Ramos (cell line): ENCODE results near the gene SMARCD1.

Experiments used
- in situ Hi-C: fragments of 300-500 bp; cut with MboI; formaldehyde crosslinking; loops from one replicate; pipeline ENCODE4 v1.14.3; 2022; ENCODE audit warnings: low sequenced_read_pairs; ENCODE audit not compliant: unreplicated experiment

SMARCD1 gene

GRCh38 chr12:50102131-50102531 lies 17.0 kb downstream of the SMARCD1 start:
- in situ Hi-C loops, result no loop called here

DNA sequence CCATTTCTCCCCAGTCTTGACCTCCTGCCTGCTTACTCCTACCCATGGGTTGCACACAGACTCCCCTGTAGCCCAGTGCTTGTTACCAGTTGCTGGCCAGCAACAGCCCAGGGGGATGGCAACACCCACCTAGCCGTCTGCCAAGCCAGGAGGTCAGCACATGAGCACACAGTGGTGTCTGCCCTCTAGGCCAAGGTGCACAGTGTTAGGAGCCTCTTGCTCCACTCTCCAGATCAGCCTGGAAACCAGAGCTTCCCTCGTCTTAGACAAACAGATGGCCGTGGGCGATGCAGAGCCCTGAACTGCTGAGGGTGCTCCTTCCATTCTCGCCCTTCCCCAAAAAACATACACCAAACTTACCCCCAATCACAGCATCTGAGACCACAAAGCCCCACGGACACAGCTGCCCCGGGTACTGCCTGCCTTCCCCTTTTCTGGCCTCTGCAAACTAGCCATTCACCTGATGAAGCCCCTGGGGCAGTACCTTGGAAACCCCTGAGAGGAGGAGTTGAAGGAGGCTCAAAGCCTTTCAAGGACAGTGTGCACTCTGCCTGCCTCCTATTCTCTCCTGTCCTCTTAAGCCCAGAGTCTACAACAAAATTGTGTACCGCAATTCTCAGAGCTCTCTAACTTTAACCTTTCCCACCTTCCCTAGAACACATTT lies 17.6 kb downstream of the SMARCD1 start:
- in situ Hi-C loops, result no loop called here

- in situ Hi-C loops, result no loop called here
These were observed 18.2 kb downstream of the SMARCD1 start for GRCh38 chr12:50103351-50103750.

GRCh38 chr12:50103767-50104321 lies 18.7 kb downstream of the SMARCD1 start, which contains the start of gene GPD1:
GPD1 (plus strand) TSS chr12:50104008; CDS start chr12:50104051, 43 bp downstream.
- in situ Hi-C loops, result no loop called here

GRCh38 chr12:50104417-50105366 lies 19.6 kb downstream of the SMARCD1 start:
- in situ Hi-C loops, result no loop called here

- in situ Hi-C loops, result no loop called here
These were observed 20.8 kb downstream of the SMARCD1 start for GRCh38 chr12:50105913-50106450.

DNA sequence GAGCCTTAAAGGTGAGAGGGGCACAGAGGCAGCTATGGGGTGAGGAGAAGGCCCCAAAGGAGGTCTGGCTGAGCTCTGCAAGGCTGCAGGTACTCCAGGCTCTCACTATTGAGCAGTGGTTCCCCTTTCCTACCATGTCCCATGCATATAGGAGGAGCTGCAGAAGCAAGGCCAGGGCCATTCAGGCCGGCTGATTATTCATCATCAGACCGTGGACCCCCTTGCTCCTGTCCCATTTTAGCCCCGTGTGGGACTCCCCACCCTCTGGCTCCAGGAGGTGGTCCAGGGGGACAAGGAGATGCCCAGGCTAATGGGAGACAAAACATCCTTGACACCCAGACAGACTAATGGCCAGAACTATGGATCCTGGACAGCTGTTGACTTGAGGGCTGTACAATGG lies 21.8 kb downstream of the SMARCD1 start:
- in situ Hi-C loops, result no loop called here

DNA sequence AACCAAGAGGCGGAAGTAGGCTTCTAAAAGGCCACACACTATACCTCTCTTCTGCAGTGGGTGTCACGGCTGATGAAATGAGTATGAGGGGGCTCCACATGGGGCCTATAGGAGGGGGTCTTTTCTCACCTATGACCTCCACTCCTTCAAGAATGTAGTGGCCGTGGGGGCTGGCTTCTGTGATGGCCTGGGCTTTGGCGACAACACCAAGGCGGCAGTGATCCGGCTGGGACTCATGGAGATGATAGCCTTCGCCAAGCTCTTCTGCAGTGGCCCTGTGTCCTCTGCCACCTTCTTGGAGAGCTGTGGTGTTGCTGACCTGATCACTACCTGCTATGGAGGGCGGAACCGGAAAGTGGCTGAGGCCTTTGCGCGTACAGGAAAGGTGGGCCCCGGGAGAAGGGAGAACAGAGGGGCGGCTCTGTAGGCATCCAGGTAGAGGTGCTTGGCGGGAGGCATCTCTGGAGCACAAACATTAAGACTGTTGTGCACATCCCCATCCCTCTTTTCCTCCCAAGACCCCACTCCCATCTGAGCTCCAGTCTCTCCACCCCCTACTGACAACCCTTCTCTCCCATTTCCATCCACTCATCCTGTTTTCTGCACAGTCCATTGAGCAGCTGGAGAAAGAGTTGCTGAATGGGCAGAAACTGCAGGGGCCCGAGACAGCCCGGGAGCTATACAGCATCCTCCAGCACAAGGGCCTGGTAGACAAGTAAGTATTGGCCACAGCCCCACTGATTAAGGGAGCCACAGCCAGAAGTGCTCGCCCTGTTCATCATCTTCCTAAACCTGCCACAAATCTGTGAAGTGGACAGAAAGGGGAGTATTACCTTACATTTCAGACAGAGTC lies 22.5 kb downstream of the SMARCD1 start:
- in situ Hi-C loops, result no loop called here

GRCh38 chr12:50109319-50109718 lies 24.2 kb downstream of the SMARCD1 start:
- in situ Hi-C loops, result no loop called here

DNA sequence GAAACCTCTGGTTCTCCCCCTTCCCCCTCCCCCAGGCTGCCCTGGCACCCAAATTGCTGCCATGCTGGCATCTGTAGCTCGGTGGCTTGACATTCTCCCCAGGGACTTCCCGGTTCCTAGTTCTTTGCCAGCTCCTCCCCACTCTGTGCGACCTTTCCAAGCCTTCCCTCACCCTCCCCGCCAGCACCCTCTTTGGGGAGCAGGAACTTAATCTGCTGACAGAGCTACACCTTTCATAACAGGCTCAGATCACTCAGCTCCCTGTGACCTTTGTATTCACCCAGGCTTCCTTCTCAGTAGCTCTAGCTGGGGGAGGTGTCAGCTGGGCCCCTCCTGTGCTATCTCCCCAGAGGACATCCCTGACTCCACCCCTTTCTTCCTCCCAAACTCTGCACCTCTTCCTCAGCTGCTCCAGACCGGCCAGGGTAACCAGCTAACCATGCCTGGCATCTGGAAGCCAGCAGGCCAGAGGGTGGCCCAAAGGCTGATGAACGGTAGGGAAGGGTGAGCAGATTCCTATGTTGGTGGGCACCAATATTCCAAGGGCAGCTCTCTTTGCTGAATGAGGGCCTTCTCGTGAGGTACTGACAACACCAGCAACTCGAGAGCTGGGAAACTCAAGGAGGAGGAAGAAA lies 25.1 kb downstream of the SMARCD1 start:
- in situ Hi-C loops, result no loop called here

GRCh38 chr12:50110762-50111351 lies 25.7 kb downstream of the SMARCD1 start:
- in situ Hi-C loops, result no loop called here

DNA sequence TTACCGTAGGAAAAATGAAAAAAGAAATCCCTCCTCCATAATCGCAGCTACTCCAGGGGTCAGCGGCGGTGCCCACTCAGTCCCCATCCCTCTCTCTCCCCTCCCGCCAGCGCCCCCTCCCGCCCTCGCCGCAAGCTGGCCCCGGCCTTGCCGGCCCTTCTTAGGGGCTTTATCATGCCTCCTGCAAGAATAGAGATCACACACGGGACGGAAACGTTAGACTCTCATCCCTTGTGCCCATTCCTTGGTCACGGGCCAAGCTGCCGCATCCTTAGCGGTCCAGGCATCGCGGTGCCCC lies 26.2 kb downstream of the SMARCD1 start:
- in situ Hi-C loops, result no loop called here

DNA sequence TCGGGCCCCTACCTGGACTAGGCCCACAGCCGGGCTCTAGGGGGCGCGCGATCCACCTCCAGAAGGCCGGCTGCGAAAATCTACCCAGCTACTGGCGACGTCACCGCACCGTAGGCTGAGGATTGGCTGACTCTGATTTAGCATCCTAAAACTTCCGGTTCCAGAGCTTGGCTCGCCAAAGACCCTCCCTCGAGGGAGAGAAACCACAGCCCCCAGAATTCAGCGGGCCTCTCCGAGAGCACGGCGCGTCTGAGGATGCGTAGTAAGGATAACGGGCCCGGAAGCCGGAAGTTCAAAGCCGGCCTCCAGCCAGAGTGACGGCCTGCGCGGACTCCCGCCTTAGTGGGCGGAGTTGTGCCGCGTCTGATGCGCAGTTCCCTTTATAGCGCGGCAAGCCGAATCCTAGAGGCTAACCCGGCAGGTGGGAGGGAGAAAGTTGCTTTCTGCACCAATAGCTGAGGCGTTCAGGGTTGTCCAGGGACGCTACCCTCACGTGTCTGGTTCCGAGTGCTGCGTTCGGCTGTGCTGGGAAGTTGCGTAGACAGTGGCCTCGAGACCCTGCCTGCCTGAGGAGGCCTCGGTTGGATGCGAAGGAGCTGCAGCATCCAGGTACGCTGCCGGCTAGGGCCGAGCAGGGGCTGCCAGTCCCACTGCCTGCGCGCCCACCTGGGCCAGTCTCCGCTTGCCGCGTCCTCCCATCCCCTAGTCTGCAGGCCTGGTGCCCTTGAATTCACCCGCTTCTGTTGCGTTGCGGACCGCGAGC lies 26.7 kb downstream of the SMARCD1 start, which contains the start of gene COX14:
Gene COX14, plus strand, starts transcription at position 544 of the 763 bp plus-strand sequence. CDS start 7,808 bp downstream, outside the sequence.
- in situ Hi-C loops, result no loop called here

DNA sequence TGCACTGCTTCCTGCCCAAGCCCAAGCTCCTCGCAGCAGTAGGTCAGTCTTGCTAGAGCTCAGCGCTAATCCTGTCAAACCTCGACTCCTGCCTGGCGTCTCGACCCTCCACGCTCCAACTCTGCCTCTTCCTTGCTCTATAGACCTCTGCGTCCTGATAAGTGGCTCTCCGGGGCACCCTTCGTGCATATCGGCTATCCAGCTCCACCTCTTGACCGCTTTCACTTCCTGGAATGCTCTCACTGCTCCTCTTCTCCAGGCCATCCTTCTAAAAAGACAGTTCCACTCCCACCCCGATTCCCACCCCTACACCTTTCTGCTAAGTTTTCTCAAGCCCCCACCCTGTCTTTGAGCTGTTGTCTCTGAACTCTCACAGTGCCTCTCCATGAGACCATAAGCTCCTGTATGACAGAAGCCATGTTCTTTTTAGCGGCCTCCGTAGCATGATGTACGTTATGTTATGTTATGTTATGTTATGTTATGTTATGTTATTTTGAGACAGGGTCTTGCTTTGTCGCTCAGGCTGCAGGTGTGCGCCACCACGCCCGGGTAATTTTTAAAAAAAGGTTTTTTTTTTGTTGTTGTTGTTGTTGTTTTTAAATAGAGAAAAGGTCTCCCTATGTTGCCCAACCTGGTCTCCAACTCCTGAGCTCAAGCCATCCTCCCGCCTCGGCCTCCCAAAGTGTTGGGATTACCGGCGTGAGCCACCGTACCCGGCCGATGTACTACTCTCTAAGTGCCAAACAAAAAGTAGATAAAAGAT lies 27.5 kb downstream of the SMARCD1 start:
- in situ Hi-C loops, result no loop called here

DNA sequence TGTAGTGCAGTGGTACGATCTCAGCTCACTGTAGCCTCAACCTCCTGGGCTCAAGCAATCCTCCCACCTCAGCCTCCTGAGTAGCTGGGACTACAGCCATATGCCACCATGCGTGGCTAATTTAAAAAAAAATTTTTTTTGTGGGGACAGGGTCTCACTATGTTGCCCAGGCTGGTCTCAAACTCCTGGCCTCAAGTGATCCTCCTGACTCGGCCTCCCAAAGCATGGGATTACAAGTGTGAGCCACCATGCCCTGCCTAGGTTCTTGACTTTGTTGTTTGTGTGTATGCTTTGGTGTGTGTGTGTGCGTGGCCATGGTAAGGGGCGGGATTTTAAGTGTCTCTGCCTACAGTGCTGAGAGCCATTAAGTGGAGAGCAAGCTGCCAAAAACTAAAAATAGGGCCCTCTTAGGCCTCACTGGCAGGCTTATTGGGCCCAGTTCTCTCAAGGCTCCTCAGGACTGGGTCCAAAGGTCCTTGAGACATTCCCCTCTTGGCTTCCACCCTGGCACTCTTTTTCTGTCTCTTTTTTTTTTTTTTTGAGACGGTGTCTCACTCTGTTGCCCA lies 32.0 kb downstream of the SMARCD1 start:
- in situ Hi-C loops, result no loop called here

DNA sequence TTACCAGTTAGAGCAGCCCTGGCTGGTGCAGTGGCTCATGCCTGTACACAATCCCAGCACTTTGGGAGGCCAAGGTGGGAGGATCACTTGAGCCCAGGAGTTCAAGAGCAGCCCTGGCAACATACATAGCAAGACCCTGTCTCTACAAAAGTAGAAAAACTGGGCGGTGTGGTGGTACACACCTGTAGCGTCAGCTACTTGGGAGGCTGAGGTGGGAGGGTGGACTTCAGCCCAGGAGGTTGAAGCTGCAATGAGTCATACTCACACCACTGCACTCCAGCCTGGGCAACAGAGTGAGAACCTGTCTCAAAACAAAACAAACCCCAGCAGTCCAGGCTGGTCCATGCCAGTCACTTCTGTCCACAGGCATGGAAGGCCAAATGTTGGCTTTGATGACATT lies 34.2 kb downstream of the SMARCD1 start:
- in situ Hi-C loops, result no loop called here

- in situ Hi-C loops, result no loop called here
These were observed 35.4 kb downstream of the SMARCD1 start for GRCh38 chr12:50120521-50120920.
